Astrocyte (in vitro differentiated cells and primary cell): Measurements from ENCODE around the gene SH3TC2.

Experiments used
- CTCF ChIP-seq: IDR thresholded peaks from 2 replicates; pipeline ENCODE4 v1.5.1; 2011; ENCODE audit warnings: low read depth, mild to moderate bottlenecking, inconsistent platforms, low read length, moderate library complexity; ENCODE audit not compliant: insufficient read depth
- EZH2 ChIP-seq: IDR thresholded peaks from 2 replicates; pipeline ENCODE4 v1.6.1; 2012; ENCODE audit warnings: mild to moderate bottlenecking, low read length, inconsistent platforms; ENCODE audit not compliant: insufficient read depth

- TF ChIP-seq EZH2 (no peak), CTCF (no peak)
These were observed 19.4 kb upstream of the SH3TC2 start for GRCh38 chr5:149082271-149082670.
